ENCODE results near the gene TMEM89. TPM values are rescaled to one million over a fixed set of nuclear protein-coding genes. Genes with fewer than 3 reads are reported as not detected.

TMEM89 gene
- total RNA-seq, 1 experiment from 2014 or later, result not detected

DNA sequence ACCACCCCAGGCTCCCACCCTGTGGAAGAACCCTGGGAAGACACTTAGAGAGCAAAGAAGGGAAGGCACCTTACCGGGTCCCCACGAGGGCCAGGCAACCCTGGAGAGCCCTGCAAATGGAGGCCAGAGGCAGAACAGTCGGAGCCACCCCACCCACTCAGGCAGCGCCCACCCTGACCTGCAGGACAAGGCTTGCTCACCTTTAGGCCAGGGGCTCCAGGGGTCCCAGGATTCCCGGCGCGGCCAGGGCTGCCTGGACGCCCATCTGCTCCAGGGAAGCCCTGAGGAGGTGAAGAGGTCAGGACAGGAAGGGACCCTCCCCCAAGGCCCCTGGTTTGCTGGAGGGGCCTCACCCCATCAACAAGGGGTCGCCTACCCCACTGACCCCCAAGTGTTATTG is 36.7 kb downstream of the TMEM89 start:
- Mint-ChIP-seq H3K27ac (ENCODE audit: unreplicated experiment) (no peak overlapping the region), H3K4me3 (ENCODE audit: low read depth, unreplicated experiment) (no peak overlapping the region), H3K9me3 (ENCODE audit: low read depth, unreplicated experiment) (no peaks in the 10 kb centered on the region), H3K27me3 (ENCODE audit: unreplicated experiment) (no peaks in the 10 kb centered on the region), H3K4me1 (ENCODE audit: low read depth, unreplicated experiment) (no peaks in the 10 kb centered on the region), H3K36me3 (ENCODE audit: insufficient read depth, unreplicated experiment) (no peaks in the 10 kb centered on the region)
- intact Hi-C loops (cut with micrococcal nuclease; ENCODE audit: unreplicated experiment), result no loop called here
- DNase-seq, result no peak
- CTCF ChIA-PET, result interaction anchor here (0.9 kb wide), 1 partner anchor 11 kb away, joined by 3 read pairs; no protein-coding TSS in a partner anchor
- BruUV-seq (replicated peaks), result no TSS peak
- TF ChIP-seq, protein P1, sequence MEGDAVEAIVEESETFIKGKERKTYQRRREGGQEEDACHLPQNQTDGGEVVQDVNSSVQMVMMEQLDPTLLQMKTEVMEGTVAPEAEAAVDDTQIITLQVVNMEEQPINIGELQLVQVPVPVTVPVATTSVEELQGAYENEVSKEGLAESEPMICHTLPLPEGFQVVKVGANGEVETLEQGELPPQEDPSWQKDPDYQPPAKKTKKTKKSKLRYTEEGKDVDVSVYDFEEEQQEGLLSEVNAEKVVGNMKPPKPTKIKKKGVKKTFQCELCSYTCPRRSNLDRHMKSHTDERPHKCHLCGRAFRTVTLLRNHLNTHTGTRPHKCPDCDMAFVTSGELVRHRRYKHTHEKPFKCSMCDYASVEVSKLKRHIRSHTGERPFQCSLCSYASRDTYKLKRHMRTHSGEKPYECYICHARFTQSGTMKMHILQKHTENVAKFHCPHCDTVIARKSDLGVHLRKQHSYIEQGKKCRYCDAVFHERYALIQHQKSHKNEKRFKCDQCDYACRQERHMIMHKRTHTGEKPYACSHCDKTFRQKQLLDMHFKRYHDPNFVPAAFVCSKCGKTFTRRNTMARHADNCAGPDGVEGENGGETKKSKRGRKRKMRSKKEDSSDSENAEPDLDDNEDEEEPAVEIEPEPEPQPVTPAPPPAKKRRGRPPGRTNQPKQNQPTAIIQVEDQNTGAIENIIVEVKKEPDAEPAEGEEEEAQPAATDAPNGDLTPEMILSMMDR (IDR thresholded peaks at IDR 0.05; ENCODE audit: unreplicated experiment), result no peak

DNA sequence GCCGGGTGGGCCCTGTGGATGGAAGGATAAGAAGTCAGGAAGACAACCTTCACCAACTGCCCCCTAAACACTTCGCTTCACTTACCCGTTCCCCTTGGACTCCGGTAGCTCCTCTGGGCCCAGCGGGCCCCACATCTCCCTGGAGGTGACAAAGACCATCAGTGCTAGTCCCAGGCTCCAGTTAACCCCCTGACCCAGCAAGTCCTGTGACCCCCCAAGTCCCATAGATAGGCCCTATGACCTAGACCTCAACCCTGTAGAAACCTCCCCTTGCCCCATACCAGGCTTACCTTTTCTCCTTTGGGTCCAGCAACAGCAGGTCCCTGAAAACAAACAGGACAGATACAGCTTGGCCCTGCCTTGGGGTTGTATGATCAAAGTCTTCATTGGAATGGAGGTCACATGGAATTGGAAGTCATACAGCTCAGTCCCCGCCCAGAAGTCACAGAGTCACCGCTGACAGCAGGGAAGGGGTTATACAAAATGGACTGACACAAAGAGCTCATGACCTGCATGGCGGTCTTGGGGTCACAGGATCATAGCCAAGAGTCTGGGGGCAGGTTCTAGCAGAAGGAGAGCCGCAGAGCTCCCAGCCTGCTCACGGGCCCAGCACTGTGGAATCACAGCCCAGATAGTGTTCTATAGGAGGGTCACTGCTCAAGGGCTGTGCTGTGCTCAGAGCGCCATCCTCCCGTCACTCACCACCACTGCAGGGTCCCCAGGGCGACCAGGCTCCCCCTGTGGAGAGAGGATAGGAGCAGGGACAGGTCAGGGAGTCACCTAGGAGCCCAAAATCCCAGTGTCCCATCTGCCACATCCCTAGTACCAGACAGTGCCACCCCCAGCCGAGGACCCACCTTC is 39.7 kb downstream of the TMEM89 start:
- Mint-ChIP-seq H3K27me3 (ENCODE audit: unreplicated experiment) (no peaks in the 10 kb centered on the region), H3K4me3 (ENCODE audit: low read depth, unreplicated experiment) (no peak overlapping the region), H3K9me3 (ENCODE audit: low read depth, unreplicated experiment) (no peaks in the 10 kb centered on the region), H3K27ac (ENCODE audit: unreplicated experiment) (no peak overlapping the region), H3K36me3 (ENCODE audit: insufficient read depth, unreplicated experiment) (no peaks in the 10 kb centered on the region), H3K4me1 (ENCODE audit: low read depth, unreplicated experiment) (no peaks in the 10 kb centered on the region)
- TF ChIP-seq, protein P1 (IDR thresholded peaks at IDR 0.05; ENCODE audit: unreplicated experiment), result no peak
- CTCF ChIA-PET, result interaction anchor here (0.6 kb wide), 1 partner anchor 335 kb away, joined by 3 read pairs; no protein-coding TSS in a partner anchor
- BruUV-seq (replicated peaks), result no TSS peak
- DNase-seq, result no peak
- intact Hi-C loops (cut with micrococcal nuclease; ENCODE audit: unreplicated experiment), result no loop called here

DNA sequence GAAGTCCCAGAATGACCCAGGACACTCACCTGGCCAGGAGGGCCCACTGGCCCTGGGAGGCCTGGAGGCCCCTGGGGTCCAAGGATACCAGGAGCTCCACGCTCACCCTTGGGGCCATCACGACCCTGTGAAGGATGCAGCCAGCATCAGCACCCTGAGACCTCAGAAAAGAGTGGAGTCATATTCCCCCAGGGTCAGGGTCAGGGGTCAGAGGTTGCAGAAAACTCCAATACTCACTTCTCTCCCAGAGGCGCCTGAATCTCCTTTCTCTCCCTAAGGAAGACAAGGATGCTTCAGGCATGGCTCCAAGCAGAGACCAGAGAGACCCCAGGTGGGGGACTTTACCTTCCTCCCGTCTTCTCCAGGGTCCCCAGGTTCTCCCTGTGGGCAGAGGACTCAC is 44.9 kb downstream of the TMEM89 start:
- Mint-ChIP-seq H3K4me3 (ENCODE audit: low read depth, unreplicated experiment) (no peak overlapping the region), H3K27me3 (ENCODE audit: unreplicated experiment) (no peaks in the 10 kb centered on the region), H3K27ac (ENCODE audit: unreplicated experiment) (no peak overlapping the region), H3K9me3 (ENCODE audit: low read depth, unreplicated experiment) (no peaks in the 10 kb centered on the region), H3K36me3 (ENCODE audit: insufficient read depth, unreplicated experiment) (no peaks in the 10 kb centered on the region), H3K4me1 (ENCODE audit: low read depth, unreplicated experiment) (no peaks in the 10 kb centered on the region)
- BruUV-seq (replicated peaks), result no TSS peak
- intact Hi-C loops (cut with micrococcal nuclease; ENCODE audit: unreplicated experiment), result no loop called here
- TF ChIP-seq, protein P1 (IDR thresholded peaks at IDR 0.05; ENCODE audit: unreplicated experiment), result no peak
- DNase-seq, result no peak
- CTCF ChIA-PET, result interaction anchor here (0.6 to 0.9 kb wide), 2 partner anchors 16 to 19 kb away, joined by 3 read pairs; no protein-coding TSS in a partner anchor

DNA sequence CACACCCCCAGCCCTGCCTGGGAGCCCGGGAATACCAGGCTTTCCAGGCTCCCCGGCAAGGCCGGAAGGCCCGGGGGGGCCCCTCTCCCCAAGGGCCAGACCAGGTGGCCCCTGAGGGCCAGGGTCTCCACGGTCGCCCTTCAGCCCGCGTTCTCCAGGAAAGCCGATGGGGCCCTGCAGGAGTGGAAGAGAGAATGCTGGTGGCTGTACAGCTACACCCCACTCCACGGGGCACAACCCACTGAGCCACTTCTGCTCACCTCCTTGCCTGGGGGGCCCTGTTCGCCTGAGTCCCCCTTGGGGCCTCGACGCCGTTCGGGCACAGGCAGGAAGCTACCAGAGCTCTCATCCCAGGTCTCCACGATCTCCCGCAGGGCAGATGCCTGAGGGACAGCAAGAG is 46.2 kb downstream of the TMEM89 start:
- intact Hi-C loops (cut with micrococcal nuclease; ENCODE audit: unreplicated experiment), result no loop called here
- Mint-ChIP-seq H3K36me3 (ENCODE audit: insufficient read depth, unreplicated experiment) (no peaks in the 10 kb centered on the region), H3K27ac (ENCODE audit: unreplicated experiment) (no peak overlapping the region), H3K9me3 (ENCODE audit: low read depth, unreplicated experiment) (no peaks in the 10 kb centered on the region), H3K27me3 (ENCODE audit: unreplicated experiment) (no peaks in the 10 kb centered on the region), H3K4me3 (ENCODE audit: low read depth, unreplicated experiment) (no peak overlapping the region), H3K4me1 (ENCODE audit: low read depth, unreplicated experiment) (no peaks in the 10 kb centered on the region)
- TF ChIP-seq, protein P1 (IDR thresholded peaks at IDR 0.05; ENCODE audit: unreplicated experiment), result no peak
- no TSS peak for BruUV-seq (replicated peaks)
- CTCF ChIA-PET, result no interaction called here
- DNase-seq, result no peak

All from Calu3 (cell line).